Urothelium cell line (cell line): Measurements from ENCODE around the gene MCTP2.
A peak's percentile ranks its signal among the peaks of the same experiment; 100 is the strongest.

Experiments
- DNase-seq: peaks from one replicate; pipeline ENCODE4 v3.0.0; 2011; ENCODE audit warnings: low spot score, mixed read lengths
- FAIRE-seq: peaks from 2 replicates; lab custom pipeline; 2011; peaks lifted over from hg19 to GRCh38; lab: Jason Lieb, UNC

Gene MCTP2

DNA sequence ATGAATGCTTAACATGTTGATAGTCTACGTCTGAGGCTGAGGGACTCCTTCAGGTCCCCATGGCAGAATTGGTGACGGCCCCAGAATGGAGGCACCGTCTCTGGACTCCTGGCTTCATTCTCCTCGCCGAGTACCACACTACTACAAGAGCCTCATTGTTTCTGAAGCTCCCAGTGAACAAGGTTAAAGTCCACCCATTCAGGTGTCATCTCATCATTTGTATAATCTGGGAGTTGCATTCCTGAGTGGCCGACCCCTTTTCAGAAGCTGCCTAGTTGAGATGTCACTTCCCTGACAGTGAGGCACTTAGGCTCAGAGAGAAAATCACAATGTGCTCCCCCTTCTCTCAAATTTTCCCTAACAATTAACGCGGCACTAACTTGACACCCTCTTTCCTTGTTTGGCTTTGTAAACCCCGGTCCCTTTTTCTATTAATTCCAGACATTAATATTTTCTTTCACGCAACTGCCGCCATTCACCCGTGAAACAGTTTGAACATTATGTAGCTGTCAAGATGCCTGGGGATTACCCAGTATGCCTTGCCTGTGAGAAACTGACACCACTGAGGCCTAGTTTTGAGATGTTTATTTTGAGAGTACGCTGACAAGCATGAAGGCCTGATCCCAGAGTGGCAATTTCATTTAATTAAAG lies 105.6 kb downstream of the MCTP2 start:
- DNase-seq (no peak), FAIRE-seq (no peak)

GRCh38 chr15:94338243-94338846 lies 107.0 kb downstream of the MCTP2 start:
- DNase-seq (no peak), FAIRE-seq (no peak)

GRCh38 chr15:94346282-94346681 lies 114.9 kb downstream of the MCTP2 start:
- FAIRE-seq (no peak), DNase-seq (no peak)

- FAIRE-seq (no peak), DNase-seq (no peak)
These were observed 116.7 kb downstream of the MCTP2 start for GRCh38 chr15:94348084-94348483.

- no peak for FAIRE-seq
These were observed 119.7 kb downstream of the MCTP2 start for GRCh38 chr15:94351031-94351535.

GRCh38 chr15:94352636-94353487 lies 121.5 kb downstream of the MCTP2 start:
- no peak for DNase-seq
- FAIRE-seq, result no peak

More at GRCh38 chr15:94351031-94351535, 119.7 kb downstream of the MCTP2 start:
- no peak for DNase-seq

DNA sequence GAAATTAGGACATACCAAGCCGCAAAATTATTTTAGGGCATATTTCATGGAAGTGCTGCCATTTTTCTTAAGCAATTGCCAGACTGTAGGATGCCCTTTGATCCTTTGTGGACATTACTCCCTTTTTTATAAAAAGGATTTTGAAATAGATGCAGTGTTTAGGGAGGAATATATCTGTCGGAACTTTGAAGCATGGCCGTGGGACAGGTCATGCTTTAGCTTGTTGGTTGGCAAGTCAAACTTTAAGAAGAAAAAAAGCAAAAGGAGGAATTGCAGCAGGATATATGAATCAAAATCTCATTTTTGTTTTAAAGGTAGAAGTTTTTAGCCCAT lies 122.1 kb downstream of the MCTP2 start:
- no peak for DNase-seq
- no peak for FAIRE-seq

DNA sequence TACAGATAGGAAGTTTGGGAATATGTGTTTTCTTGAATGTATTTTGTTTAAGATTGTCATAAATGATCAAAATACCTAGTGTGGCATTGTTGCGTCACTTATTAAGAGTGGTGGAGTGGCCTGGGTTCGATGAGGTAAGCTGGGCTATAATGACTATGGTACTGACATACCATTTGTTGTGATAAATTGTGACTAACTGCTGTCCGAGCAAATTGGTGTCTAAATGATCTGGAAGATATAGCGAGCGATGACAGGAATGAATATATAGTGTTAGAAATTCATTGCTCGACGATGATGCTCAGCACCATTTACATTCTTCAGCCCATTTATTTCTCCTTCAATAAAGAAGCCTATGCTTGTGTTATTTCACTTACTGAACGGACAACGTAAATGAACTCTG lies 123.3 kb downstream of the MCTP2 start:
- FAIRE-seq (no peak), DNase-seq (no peak)

GRCh38 chr15:94359716-94360115 lies 128.4 kb downstream of the MCTP2 start:
- DNase-seq (no peak), FAIRE-seq (no peak)

- no peak for DNase-seq
- no peak for FAIRE-seq
These were observed 128.9 kb downstream of the MCTP2 start for GRCh38 chr15:94360251-94360685.

- DNase-seq, result no peak
- no peak for FAIRE-seq
These were observed 131.2 kb downstream of the MCTP2 start for GRCh38 chr15:94362385-94363092.

DNA sequence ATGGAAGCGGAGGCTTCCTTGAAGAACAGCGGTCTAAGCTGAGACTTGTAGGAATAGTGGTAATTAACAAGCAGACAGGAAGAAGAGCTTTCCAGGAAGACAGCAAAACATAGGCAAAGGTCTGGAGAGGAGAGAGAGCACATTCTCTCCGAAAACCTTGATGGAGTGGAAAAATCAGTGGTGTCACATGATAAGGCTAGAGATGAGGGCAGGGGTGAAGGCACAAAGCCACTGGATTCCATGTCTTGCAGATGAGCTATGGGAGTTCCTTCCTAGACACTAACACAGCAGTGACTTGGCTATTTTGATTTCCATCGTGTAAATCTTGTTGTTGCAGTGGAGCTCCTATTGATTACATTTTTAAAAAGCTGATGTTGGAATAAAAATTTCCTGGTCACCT lies 132.0 kb downstream of the MCTP2 start:
- DNase-seq (no peak), FAIRE-seq (no peak)

DNA sequence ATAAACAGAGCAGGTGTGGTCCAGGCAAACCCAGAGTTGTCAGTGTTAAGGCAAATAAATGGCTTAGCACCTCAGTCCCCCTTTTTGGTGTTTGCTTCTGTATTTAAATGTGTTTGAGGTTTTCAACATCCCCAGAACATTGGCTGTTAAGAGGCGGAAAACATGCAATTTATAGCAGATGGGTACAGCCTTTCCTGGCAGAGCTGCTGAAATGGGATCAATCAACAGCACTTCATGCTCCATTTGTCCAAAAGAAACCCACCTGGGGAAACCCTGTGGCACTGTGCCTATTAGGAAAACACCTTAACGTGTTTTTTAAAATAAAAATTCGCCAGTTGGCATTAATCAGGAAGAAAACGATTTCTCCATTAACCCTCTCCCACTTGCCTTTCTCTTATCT lies 135.4 kb downstream of the MCTP2 start:
- DNase-seq (no peak), FAIRE-seq (no peak)

DNA sequence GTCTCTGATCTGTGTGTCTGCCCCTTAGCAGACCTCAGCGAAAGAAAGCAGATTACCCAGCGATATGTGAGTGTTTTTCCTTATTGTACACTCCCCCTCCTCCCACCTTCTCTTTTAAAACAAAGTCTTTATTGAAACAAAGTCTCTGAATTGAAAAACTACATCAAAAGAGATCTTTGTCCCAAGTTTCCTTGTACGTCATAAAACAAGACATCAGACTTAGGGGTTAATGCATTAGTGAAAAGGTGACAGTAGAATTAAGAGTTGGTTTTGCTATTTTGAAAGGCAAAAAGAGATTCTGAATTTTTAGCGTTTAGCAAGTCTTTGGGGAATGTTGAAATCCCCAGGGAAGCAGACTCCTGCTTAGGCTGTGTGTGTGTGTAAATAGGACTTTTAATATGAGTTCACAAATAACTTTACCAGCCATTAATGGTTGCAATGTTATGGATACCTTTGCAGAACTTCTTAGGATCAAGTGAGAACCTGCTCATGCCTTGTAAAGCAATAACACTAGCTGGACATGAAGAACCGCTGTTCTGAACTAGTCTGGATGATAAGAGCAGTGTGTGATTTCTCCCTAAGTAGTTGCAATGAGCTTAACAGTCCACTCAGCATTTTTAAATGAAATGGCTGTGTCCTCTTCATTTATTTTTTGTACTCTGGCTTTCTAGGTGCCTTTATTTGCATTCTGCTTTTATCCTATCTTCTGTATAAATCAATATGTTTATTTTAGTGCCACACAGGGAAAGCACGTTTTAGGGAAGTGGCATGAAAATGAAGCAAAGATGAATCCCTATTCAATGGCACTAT lies 136.6 kb downstream of the MCTP2 start:
- DNase-seq (no peak), FAIRE-seq (no peak)

GRCh38 chr15:94370206-94370935 lies 139.0 kb downstream of the MCTP2 start:
- DNase-seq (no peak), FAIRE-seq (no peak)

GRCh38 chr15:94370936-94371285 lies 139.6 kb downstream of the MCTP2 start:
- FAIRE-seq, result no peak
- DNase-seq, result no peak

DNA sequence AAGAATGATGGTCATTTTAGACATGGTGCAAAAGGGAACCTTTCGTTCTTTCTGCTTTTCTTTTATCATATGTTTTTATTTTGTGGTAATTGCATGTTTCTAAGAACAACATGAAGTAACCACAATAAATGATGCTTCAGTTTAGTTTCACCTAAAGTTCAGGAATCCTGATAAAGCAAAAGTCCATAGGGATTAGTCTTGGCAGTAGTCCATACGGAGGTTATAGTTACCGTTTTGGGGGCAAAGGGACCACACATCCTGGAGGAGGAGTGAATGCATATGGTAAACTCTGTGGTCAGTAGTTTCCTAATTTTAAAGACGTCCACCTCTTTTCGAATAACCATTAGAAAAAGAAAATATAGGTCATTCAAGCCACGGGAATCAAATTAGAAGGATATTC lies 141.5 kb downstream of the MCTP2 start:
- DNase-seq (no peak), FAIRE-seq (no peak)

- DNase-seq, result no peak
These were observed 144.6 kb downstream of the MCTP2 start for GRCh38 chr15:94375997-94376396.

GRCh38 chr15:94379986-94380385 lies 148.6 kb downstream of the MCTP2 start:
- no peak for DNase-seq
- FAIRE-seq, result peak; percentile 30

More at GRCh38 chr15:94375997-94376396, 144.6 kb downstream of the MCTP2 start:
- no peak for FAIRE-seq

DNA sequence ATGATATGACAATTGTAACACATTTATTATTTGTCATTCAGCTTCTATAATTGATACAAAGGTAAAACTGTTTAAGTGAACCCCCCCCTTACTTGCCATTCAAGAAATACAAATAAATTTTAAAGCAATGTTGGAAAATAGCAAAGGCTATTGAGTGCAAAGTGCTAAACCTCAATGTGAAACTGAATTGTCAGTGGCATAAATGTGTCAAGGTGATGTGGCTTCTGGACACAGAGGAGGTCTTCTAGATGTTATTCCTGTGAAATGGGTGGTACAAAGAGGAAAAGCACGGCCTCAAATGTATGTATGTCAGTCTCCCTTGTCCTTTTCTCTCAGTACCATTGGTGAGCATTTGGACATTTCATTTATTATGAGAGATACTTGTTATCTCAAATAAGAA lies 149.4 kb downstream of the MCTP2 start:
- DNase-seq, result no peak
- FAIRE-seq, result no peak
